DOHH2 (cell line): Measurements from ENCODE around the gene VSTM2B.

ENCODE experiments used
- H3F3A ChIP-seq: fragments of 200-600 bp; sonication (generic), shearing (Covaris generic); 2 replicates; pipeline ENCODE4 v1.6.0; 2016; ENCODE audit warnings: antibody characterized with exemption, mild to moderate bottlenecking; ENCODE audit not compliant: control insufficient read depth, insufficient read depth
- H3K27ac ChIP-seq: fragments of 200-600 bp; sonication (generic); 2 replicates; pipeline ENCODE4 v1.5.1; 2014; ENCODE audit warnings: low read depth, mild to moderate bottlenecking, low read length, moderate library complexity
- H3K27me3 ChIP-seq: fragments of 200-600 bp; sonication (generic); 2 replicates; pipeline ENCODE4 v1.6.1; 2014; ENCODE audit warnings: mild to moderate bottlenecking, low read length, mixed read lengths; ENCODE audit not compliant: control insufficient read depth
- H3K36me3 ChIP-seq: fragments of 200-600 bp; sonication (generic); 2 replicates; pipeline ENCODE4 v1.6.1; 2014; ENCODE audit warnings: mild to moderate bottlenecking, low read length, moderate library complexity, mixed read lengths; ENCODE audit not compliant: control insufficient read depth
- H3K4me1 ChIP-seq: fragments of 200-600 bp; sonication (generic); 2 replicates; pipeline ENCODE4 v1.6.1; 2014; ENCODE audit warnings: mild to moderate bottlenecking, low read length, mixed read lengths; ENCODE audit not compliant: control insufficient read depth
- H3K4me2 ChIP-seq: fragments of 200-600 bp; sonication (generic); 2 replicates; pipeline ENCODE4 v1.6.0; 2014; ENCODE audit warnings: mild to moderate bottlenecking, low read length, moderate library complexity
- H3K4me3 ChIP-seq: fragments of 200-600 bp; sonication (generic); 2 replicates; pipeline ENCODE4 v1.5.1; 2014; ENCODE audit warnings: mild to moderate bottlenecking, low read length, mixed read lengths
- H3K79me2 ChIP-seq: fragments of 200-600 bp; sonication (generic); 2 replicates; pipeline ENCODE4 v1.6.1; 2014; ENCODE audit warnings: mild to moderate bottlenecking, low read length, mixed read lengths; ENCODE audit not compliant: control insufficient read depth
- H3K9me2 ChIP-seq: fragments of 200-600 bp; sonication (generic); replicated peaks from 2 replicates; pipeline ENCODE4 v1.6.1; 2014; ENCODE audit warnings: mild to moderate bottlenecking, low read length, mixed read lengths; ENCODE audit not compliant: control insufficient read depth
- H3K9me3 ChIP-seq: fragments of 200-600 bp; sonication (generic); 2 replicates; pipeline ENCODE4 v1.6.1; 2014; ENCODE audit warnings: antibody characterized with exemption, low read length, mixed read lengths; ENCODE audit not compliant: control insufficient read depth, insufficient read depth
- H4K20me1 ChIP-seq: fragments of 200-600 bp; sonication (generic); 2 replicates; pipeline ENCODE4 v1.6.0; 2014; ENCODE audit warnings: low read depth, mild to moderate bottlenecking, antibody characterized with exemption, low read length, moderate library complexity; ENCODE audit not compliant: control insufficient read depth, insufficient read depth
- CTCF ChIP-seq: fragments of 200-600 bp; sonication (generic); IDR thresholded peaks from one replicate; pipeline ENCODE4 v1.5.1; 2014; ENCODE audit warnings: antibody characterized with exemption, mild to moderate bottlenecking, low read depth, low read length; ENCODE audit not compliant: poor library complexity, severe bottlenecking
- EZH2phosphoT487 ChIP-seq: fragments of 200-600 bp; sonication (generic); IDR thresholded peaks from 2 replicates; pipeline ENCODE4 v1.6.1; 2017; ENCODE audit warnings: borderline replicate concordance, mild to moderate bottlenecking, antibody characterized with exemption, low read length, moderate library complexity, mixed read lengths

VSTM2B gene

GRCh38 chr19:29565171-29565570, 39.4 kb downstream of the VSTM2B start:
- no peaks in the 10 kb centered on the region for H3K9me3 ChIP-seq
- TF ChIP-seq EZH2phosphoT487 (no peak), CTCF (no peak)
- H3K27ac ChIP-seq = no peak overlapping the region
- no peaks in the 10 kb centered on the region for H3K4me1 ChIP-seq
- no peaks in the 10 kb centered on the region for H3K9me2 ChIP-seq
- no peaks in the 10 kb centered on the region for H3F3A ChIP-seq
- no peak overlapping the region for H3K4me2 ChIP-seq
- no peaks in the 10 kb centered on the region for H3K36me3 ChIP-seq
- H3K4me3 ChIP-seq = no peak overlapping the region
- no peaks in the 10 kb centered on the region for H3K79me2 ChIP-seq
- H4K20me1 ChIP-seq = no peaks in the 10 kb centered on the region
- H3K27me3 ChIP-seq = no peaks in the 10 kb centered on the region

GRCh38 chr19:29566496-29567054, 40.8 kb downstream of the VSTM2B start:
- Histone ChIP-seq H3K36me3 (no peaks in the 10 kb centered on the region), H3F3A (no peaks in the 10 kb centered on the region), H3K27ac (no peak overlapping the region), H3K27me3 (no peaks in the 10 kb centered on the region), H3K9me2 (no peaks in the 10 kb centered on the region), H4K20me1 (no peaks in the 10 kb centered on the region), H3K4me2 (no peak overlapping the region), H3K4me1 (no peaks in the 10 kb centered on the region), H3K79me2 (no peaks in the 10 kb centered on the region), H3K9me3 (no peaks in the 10 kb centered on the region), H3K4me3 (no peak overlapping the region)
- TF ChIP-seq EZH2phosphoT487 (no peak), CTCF (no peak)

- Histone ChIP-seq H3K79me2 (no peaks in the 10 kb centered on the region), H3K9me3 (no peaks in the 10 kb centered on the region), H3K36me3 (no peaks in the 10 kb centered on the region), H3K4me1 (no peaks in the 10 kb centered on the region), H3K9me2 (no peaks in the 10 kb centered on the region), H3K4me2 (no peak overlapping the region), H3K27ac (no peak overlapping the region), H3K27me3 (no peaks in the 10 kb centered on the region), H4K20me1 (no peaks in the 10 kb centered on the region), H3K4me3 (no peak overlapping the region), H3F3A (no peaks in the 10 kb centered on the region)
- TF ChIP-seq EZH2phosphoT487 (no peak), CTCF (no peak)
Measured at GRCh38 chr19:29567366-29567915, 41.6 kb downstream of the VSTM2B start.
